Skeletal muscle tissue (tissue), 4 donors: ENCODE measurements around the gene MKRN2. TPM values are rescaled to one million over a fixed set of nuclear protein-coding genes. Genes with fewer than 3 reads are reported as not detected.
"Not testable (repeated sequence)": the region's sequence is repeated elsewhere in the genome, so short reads cannot be mapped to it uniquely, and the experiment has no call there.

ENCODE experiments used
- H3K27ac ChIP-seq: one replicate; pipeline ENCODE4 v1.7.0; 2013; ENCODE audit warnings: mild to moderate bottlenecking, low read depth, low read length, inconsistent platforms
- H3K27me3 ChIP-seq, 3 donors: one replicate each; pipeline ENCODE4 v1.7.0; 2013; ENCODE audit warnings: low read length in 3 of 3; ENCODE audit not compliant: control insufficient read depth in 3 of 3, insufficient read depth in 3 of 3
- H3K36me3 ChIP-seq, 3 donors: one replicate each; pipeline ENCODE4 v1.7.0; 2013; ENCODE audit warnings: low read length in 3 of 3; ENCODE audit not compliant: control insufficient read depth in 3 of 3, insufficient read depth in 3 of 3
- H3K4me1 ChIP-seq, 3 donors: one replicate each; pipeline ENCODE4 v1.7.0; 2013; ENCODE audit warnings: low read length in 3 of 3, mild to moderate bottlenecking in 3 of 3; ENCODE audit not compliant: control insufficient read depth in 3 of 3, insufficient read depth in 3 of 3
- H3K4me3 ChIP-seq, 3 donors: one replicate each; pipeline ENCODE4 v1.7.0; 2013; ENCODE audit warnings: low read length in 3 of 3
- H3K9ac ChIP-seq, 3 donors: one replicate each; pipeline ENCODE4 v1.7.0; 2013; ENCODE audit warnings: low read length in 3 of 3, mild to moderate bottlenecking in 3 of 3, moderate library complexity in 2 of 3, low read depth in 1 of 3
- H3K9me3 ChIP-seq, 3 donors: one replicate each; pipeline ENCODE4 v1.7.0; 2013; ENCODE audit warnings: low read length in 3 of 3; ENCODE audit not compliant: control insufficient read depth in 3 of 3
- total RNA-seq: library from RNA; depleted of rRNA; stranded (reverse); fragments of >200 nt; gene quantifications from one replicate; pipeline ENCODE4 v1.2.3, GENCODE V29; 2014
- donor health status: Osteomylitis.

The MKRN2 gene
- total RNA-seq, 1 donor from 2014 or later, result 26.6 TPM

GRCh38 chr3:12521010-12521409 is 35.9 kb upstream of the MKRN2 start:
- Histone ChIP-seq H3K9me3 (no peaks in the 10 kb centered on the region), H3K9ac (no peak overlapping the region), H3K36me3 (peaks cover 5 to 11% (median 6%) of the 10 kb centered on the region in 3 donors), H3K4me3 (no peak overlapping the region), H3K27me3 (no peaks in the 10 kb centered on the region), H3K27ac (no peak overlapping the region), H3K4me1 (peaks cover 4 to 14% (median 12%) of the 10 kb centered on the region in 3 donors)

GRCh38 chr3:12522721-12523120 is 34.2 kb upstream of the MKRN2 start:
- Histone ChIP-seq H3K36me3 (peaks cover 5 to 14% (median 11%) of the 10 kb centered on the region in 3 donors), H3K27me3 (no peaks in the 10 kb centered on the region), H3K4me3 (no peak overlapping the region), H3K9me3 (no peaks in the 10 kb centered on the region), H3K9ac (no peak overlapping the region), H3K4me1 (peaks cover 4 to 20% (median 19%) of the 10 kb centered on the region in 3 donors), H3K27ac (peak overlapping the region; percentile 14)

GRCh38 chr3:12527757-12528143 is 29.1 kb upstream of the MKRN2 start:
- Histone ChIP-seq H3K27ac (no peak overlapping the region), H3K4me3 (no peak overlapping the region), H3K27me3 (no peaks in the 10 kb centered on the region), H3K4me1 (peaks cover 4 to 13% (median 12%) of the 10 kb centered on the region in 3 donors), H3K9me3 (no peaks in the 10 kb centered on the region), H3K36me3 (peaks cover 11 to 38% (median 24%) of the 10 kb centered on the region in 3 donors), H3K9ac (no peak overlapping the region)

- Histone ChIP-seq H3K27ac (no peak overlapping the region), H3K27me3 (no peaks in the 10 kb centered on the region), H3K36me3 (peaks cover 11 to 36% (median 30%) of the 10 kb centered on the region in 3 donors), H3K9ac (no peak overlapping the region), H3K9me3 (no peaks in the 10 kb centered on the region), H3K4me1 (peaks cover 0 to 3% (median 0%) of the 10 kb centered on the region in 3 donors), H3K4me3 (no peak overlapping the region)
These were observed 24.7 kb upstream of the MKRN2 start for GRCh38 chr3:12532182-12532581.

GRCh38 chr3:12536423-12536822 is 20.5 kb upstream of the MKRN2 start:
- peaks cover 10 to 26% (median 20%) of the 10 kb centered on the region in 3 donors for H3K36me3 ChIP-seq

GRCh38 chr3:12541625-12542024 is 15.3 kb upstream of the MKRN2 start:
- no peak overlapping the region for H3K4me3 ChIP-seq
- H3K9me3 ChIP-seq, result no peaks in the 10 kb centered on the region
- no peak overlapping the region for H3K27ac ChIP-seq
- H3K36me3 ChIP-seq, result peaks cover 3 to 9% (median 6%) of the 10 kb centered on the region in 3 donors
- no peaks in the 10 kb centered on the region for H3K4me1 ChIP-seq
- H3K27me3 ChIP-seq, result no peaks in the 10 kb centered on the region
- H3K9ac ChIP-seq, result no peak overlapping the region

More at GRCh38 chr3:12536423-12536822, 20.5 kb upstream of the MKRN2 start:
- H3K27ac ChIP-seq, result no peak overlapping the region
- H3K9me3 ChIP-seq, result no peaks in the 10 kb centered on the region
- no peaks in the 10 kb centered on the region for H3K27me3 ChIP-seq
- no peaks in the 10 kb centered on the region for H3K4me1 ChIP-seq
- H3K9ac ChIP-seq, result no peak overlapping the region
- no peak overlapping the region for H3K4me3 ChIP-seq

- H3K27ac ChIP-seq, H3K27me3 ChIP-seq, H3K4me3 ChIP-seq, H3K4me1 ChIP-seq, H3K36me3 ChIP-seq, H3K9ac ChIP-seq, H3K9me3 ChIP-seq: not testable (repeated sequence)
These were observed 13.4 kb upstream of the MKRN2 start for GRCh38 chr3:12543497-12543896.

GRCh38 chr3:12544652-12545472 is 12.0 kb upstream of the MKRN2 start:
- Histone ChIP-seq H3K36me3 (peaks cover 3 to 9% (median 6%) of the 10 kb centered on the region in 3 donors), H3K9ac (no peak overlapping the region), H3K27ac (no peak overlapping the region)

GRCh38 chr3:12545473-12545791 is 11.5 kb upstream of the MKRN2 start, which contains the start of gene MKRN2OS:
TSS of gene MKRN2OS (minus strand) at chr3:12545499. CDS start at chr3:12545464, 35 bp downstream.
- no peaks in the 10 kb centered on the region for H3K9me3 ChIP-seq
- no peak within 1 kb of the TSS for H3K4me3 ChIP-seq
- no peaks in the 10 kb centered on the region for H3K4me1 ChIP-seq
- no peak within 1 kb of the TSS for H3K9ac ChIP-seq
- no peaks in the 10 kb centered on the region for H3K27me3 ChIP-seq
- H3K27ac ChIP-seq, result no peak within 1 kb of the TSS
- H3K36me3 ChIP-seq, result peaks cover under 1 to 4% (median under 1%) of the 10 kb centered on the region in 3 donors

More at GRCh38 chr3:12544652-12545472, 12.0 kb upstream of the MKRN2 start:
- H3K27me3 ChIP-seq, result no peaks in the 10 kb centered on the region
- no peaks in the 10 kb centered on the region for H3K4me1 ChIP-seq
- H3K4me3 ChIP-seq, result no peak overlapping the region
- no peaks in the 10 kb centered on the region for H3K9me3 ChIP-seq

GRCh38 chr3:12549971-12550760 is 6.7 kb upstream of the MKRN2 start:
- H3K27ac ChIP-seq, result no peak overlapping the region
- no peaks in the 10 kb centered on the region for H3K9me3 ChIP-seq
- H3K36me3 ChIP-seq, result no peaks in the 10 kb centered on the region
- H3K27me3 ChIP-seq, result peaks cover 5 to 13% (median 12%) of the 10 kb centered on the region in 3 donors
- H3K4me1 ChIP-seq, result peaks cover 0 to 7% (median 6%) of the 10 kb centered on the region in 3 donors
- no peak overlapping the region for H3K4me3 ChIP-seq
- no peak overlapping the region for H3K9ac ChIP-seq
